Panc1 (cell line): ENCODE results near the gene DIP2C. TPM values are rescaled to one million over a fixed set of nuclear protein-coding genes. Genes with fewer than 3 reads are reported as not detected.

ENCODE experiments used
- ATAC-seq: fragments of 200-7000 bp; cut with Tn5 transposase; 2 replicates; pipeline ENCODE4 v1.9.1; 2020; ENCODE audit warnings: mild to moderate bottlenecking, moderate library complexity
- BruUV-seq: library from RNA; stranded (reverse); fragments of 400-500 nt; replicated peaks from 2 replicates; lab custom pipeline; 2021; lab: Mats Ljungman, UMichigan
- CTCF ChIA-PET: fragments of 300-600 bp; sonication (Branson Sonifier 250); formaldehyde crosslinking; loops from one replicate; lab custom pipeline; 2022; ENCODE audit warnings: antibody characterized with exemption; lab: Charles Lee
- POLR2A ChIA-PET: fragments of 300-600 bp; sonication (Branson Sonifier 250); formaldehyde crosslinking; loops from one replicate; lab custom pipeline; 2022; ENCODE audit warnings: antibody characterized with exemption; lab: Charles Lee
- DNase-seq: peaks from one replicate; pipeline ENCODE4 v3.0.0-alpha.2; 2010; ENCODE audit warnings: low read depth, low spot score
- H3K27ac ChIP-seq: 2 replicates; pipeline ENCODE4 v1.5.1; 2011; ENCODE audit warnings: mild to moderate bottlenecking, low read length, inconsistent platforms
- H3K27me3 ChIP-seq: fragments of 200-500 bp; sonication (Bioruptor generic); 2 replicates; pipeline ENCODE4 v1.6.0; 2014; ENCODE audit warnings: low read length, inconsistent platforms; ENCODE audit not compliant: control insufficient read depth, insufficient read depth
- H3K36me3 ChIP-seq: fragments of 200-500 bp; sonication (Bioruptor generic); 2 replicates; pipeline ENCODE4 v1.5.1; 2014; ENCODE audit warnings: inconsistent platforms, mild to moderate bottlenecking, low read length, moderate library complexity; ENCODE audit not compliant: control insufficient read depth, insufficient read depth
- H3K4me1 ChIP-seq: 2 replicates; pipeline ENCODE4 v1.5.1; 2011; ENCODE audit warnings: inconsistent platforms, mild to moderate bottlenecking, low read length, moderate library complexity; ENCODE audit not compliant: control insufficient read depth, insufficient read depth
- H3K4me3 ChIP-seq, 2 experiments: 2 replicates each; pipeline ENCODE4 v1.5.1; 2011 to 2012; ENCODE audit warnings: low read depth in 2 of 2, low read length in 2 of 2, mild to moderate bottlenecking in 2 of 2, inconsistent platforms in 1 of 2, moderate library complexity in 1 of 2
- H3K9me3 ChIP-seq: fragments of 200-500 bp; sonication (Bioruptor generic); 2 replicates; pipeline ENCODE4 v1.5.1; 2014; ENCODE audit warnings: low read depth, mild to moderate bottlenecking, inconsistent platforms, low read length, moderate library complexity; ENCODE audit not compliant: control insufficient read depth, insufficient read depth
- POLR2AphosphoS5 ChIP-seq: IDR thresholded peaks from 2 replicates; pipeline ENCODE4 v1.6.1; 2012; ENCODE audit warnings: mild to moderate bottlenecking, low read depth, low read length, moderate library complexity
- SIN3A ChIP-seq: IDR thresholded peaks from 2 replicates; pipeline ENCODE4 v1.6.1; 2012; ENCODE audit warnings: low read depth, mild to moderate bottlenecking, low read length, moderate library complexity, borderline replicate concordance; ENCODE audit not compliant: insufficient read depth
- TCF7L2 ChIP-seq: IDR thresholded peaks from 2 replicates; pipeline ENCODE4 v1.6.1; 2011; ENCODE audit warnings: mild to moderate bottlenecking, low read depth, low read length, inconsistent platforms
- in situ Hi-C: cut with HindIII; loops from 2 replicates; pipeline ENCODE4 v1.10.0; 2016; ENCODE audit warnings: low sequenced_read_pairs, low pct_unique_long_range_greater_than_20kb
- intact Hi-C: fragments of 100-400 bp; cut with micrococcal nuclease; formaldehyde crosslinking; loops from one replicate; pipeline ENCODE4 v1.10.0; 2022; ENCODE audit not compliant: unreplicated experiment
- total RNA-seq: library from RNA; stranded (reverse); gene quantifications from one replicate; pipeline ENCODE4 v1.2.1, GENCODE V29; 2021; ENCODE audit not compliant: unreplicated experiment
- TF ChIP-seq, protein P1 (sequence below), 2 experiments: IDR thresholded peaks; 2 replicates each; pipeline ENCODE4 v1.6.1; 2011 to 2012; ENCODE audit warnings: low read depth in 2 of 2, control low read depth in 1 of 2, low read length in 1 of 2, mild to moderate bottlenecking in 1 of 2, moderate library complexity in 1 of 2; ENCODE audit not compliant: insufficient read depth in 1 of 2
- TF ChIP-seq, protein P2 (sequence below): fragments of 450-650 bp; IDR thresholded peaks from 2 replicates; pipeline ENCODE4 v1.5.1; 2017; ENCODE audit warnings: mild to moderate bottlenecking

DIP2C gene
- total RNA-seq, 1 experiment from 2014 or later = 13.2 TPM

DNA sequence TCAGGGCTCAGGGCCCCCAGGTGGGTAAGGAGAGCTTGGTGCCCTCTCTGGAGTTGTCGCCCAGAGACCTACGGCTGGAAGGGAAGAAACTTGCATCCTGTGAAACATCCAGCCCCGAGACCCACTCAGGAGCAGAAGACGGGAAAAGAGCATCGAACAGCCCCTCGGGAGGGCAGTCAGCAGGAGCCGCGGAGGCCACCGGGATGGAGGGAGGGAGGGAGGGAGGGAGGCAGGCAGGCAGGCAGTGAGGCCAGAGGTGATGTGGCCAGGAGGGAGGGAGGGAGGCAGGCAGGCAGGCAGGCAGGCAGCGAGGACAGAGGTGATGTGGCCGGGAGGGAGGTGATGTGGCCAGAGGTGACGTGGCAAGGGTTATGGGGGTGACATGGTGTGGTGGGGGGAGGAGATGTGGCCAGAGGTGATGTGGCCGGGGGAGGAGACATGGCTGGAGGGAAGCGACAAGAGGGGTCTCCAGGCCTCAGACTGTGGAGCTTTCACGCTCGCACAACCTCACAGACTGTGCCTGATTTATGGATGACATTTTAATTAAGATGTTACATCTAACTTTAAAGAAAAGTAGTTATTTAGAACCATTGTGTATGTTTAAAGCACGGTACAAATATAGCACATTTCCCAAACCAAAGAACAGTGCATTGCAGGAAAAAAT is 141.1 kb downstream of the DIP2C start:
- no peak for TF ChIP-seq SIN3A
- no peak for TF ChIP-seq TCF7L2
- TF ChIP-seq, protein P1, sequence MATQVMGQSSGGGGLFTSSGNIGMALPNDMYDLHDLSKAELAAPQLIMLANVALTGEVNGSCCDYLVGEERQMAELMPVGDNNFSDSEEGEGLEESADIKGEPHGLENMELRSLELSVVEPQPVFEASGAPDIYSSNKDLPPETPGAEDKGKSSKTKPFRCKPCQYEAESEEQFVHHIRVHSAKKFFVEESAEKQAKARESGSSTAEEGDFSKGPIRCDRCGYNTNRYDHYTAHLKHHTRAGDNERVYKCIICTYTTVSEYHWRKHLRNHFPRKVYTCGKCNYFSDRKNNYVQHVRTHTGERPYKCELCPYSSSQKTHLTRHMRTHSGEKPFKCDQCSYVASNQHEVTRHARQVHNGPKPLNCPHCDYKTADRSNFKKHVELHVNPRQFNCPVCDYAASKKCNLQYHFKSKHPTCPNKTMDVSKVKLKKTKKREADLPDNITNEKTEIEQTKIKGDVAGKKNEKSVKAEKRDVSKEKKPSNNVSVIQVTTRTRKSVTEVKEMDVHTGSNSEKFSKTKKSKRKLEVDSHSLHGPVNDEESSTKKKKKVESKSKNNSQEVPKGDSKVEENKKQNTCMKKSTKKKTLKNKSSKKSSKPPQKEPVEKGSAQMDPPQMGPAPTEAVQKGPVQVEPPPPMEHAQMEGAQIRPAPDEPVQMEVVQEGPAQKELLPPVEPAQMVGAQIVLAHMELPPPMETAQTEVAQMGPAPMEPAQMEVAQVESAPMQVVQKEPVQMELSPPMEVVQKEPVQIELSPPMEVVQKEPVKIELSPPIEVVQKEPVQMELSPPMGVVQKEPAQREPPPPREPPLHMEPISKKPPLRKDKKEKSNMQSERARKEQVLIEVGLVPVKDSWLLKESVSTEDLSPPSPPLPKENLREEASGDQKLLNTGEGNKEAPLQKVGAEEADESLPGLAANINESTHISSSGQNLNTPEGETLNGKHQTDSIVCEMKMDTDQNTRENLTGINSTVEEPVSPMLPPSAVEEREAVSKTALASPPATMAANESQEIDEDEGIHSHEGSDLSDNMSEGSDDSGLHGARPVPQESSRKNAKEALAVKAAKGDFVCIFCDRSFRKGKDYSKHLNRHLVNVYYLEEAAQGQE (IDR thresholded peaks at IDR 0.05; ENCODE audit: insufficient read depth in 1 of 2, low read depth in 2 of 2, low read length in 1 of 2) = no peak
- TF ChIP-seq, protein P2, sequence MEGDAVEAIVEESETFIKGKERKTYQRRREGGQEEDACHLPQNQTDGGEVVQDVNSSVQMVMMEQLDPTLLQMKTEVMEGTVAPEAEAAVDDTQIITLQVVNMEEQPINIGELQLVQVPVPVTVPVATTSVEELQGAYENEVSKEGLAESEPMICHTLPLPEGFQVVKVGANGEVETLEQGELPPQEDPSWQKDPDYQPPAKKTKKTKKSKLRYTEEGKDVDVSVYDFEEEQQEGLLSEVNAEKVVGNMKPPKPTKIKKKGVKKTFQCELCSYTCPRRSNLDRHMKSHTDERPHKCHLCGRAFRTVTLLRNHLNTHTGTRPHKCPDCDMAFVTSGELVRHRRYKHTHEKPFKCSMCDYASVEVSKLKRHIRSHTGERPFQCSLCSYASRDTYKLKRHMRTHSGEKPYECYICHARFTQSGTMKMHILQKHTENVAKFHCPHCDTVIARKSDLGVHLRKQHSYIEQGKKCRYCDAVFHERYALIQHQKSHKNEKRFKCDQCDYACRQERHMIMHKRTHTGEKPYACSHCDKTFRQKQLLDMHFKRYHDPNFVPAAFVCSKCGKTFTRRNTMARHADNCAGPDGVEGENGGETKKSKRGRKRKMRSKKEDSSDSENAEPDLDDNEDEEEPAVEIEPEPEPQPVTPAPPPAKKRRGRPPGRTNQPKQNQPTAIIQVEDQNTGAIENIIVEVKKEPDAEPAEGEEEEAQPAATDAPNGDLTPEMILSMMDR = no peak
- TF ChIP-seq POLR2AphosphoS5 = no peak
- no peak overlapping the region for H3K4me3 ChIP-seq
- H3K36me3 ChIP-seq = no peaks in the 10 kb centered on the region
- intact Hi-C loops = no loop called here
- ChIA-PET POLR2A (interaction anchor here (0.6 kb wide), 1 partner anchor 445 kb away, joined by 3 read pairs; no protein-coding TSS in a partner anchor), CTCF (no interaction called here)
- DNase-seq = no peak
- no TSS peak for BruUV-seq
- no peaks in the 10 kb centered on the region; the same call in 1 of the 2 replicates for H3K4me1 ChIP-seq
- in situ Hi-C loops = no loop called here
- H3K9me3 ChIP-seq = no peaks in the 10 kb centered on the region
- no peak for ATAC-seq
- H3K27ac ChIP-seq = no peak overlapping the region
- no peaks in the 10 kb centered on the region for H3K27me3 ChIP-seq

- Histone ChIP-seq H3K27ac (no peak overlapping the region), H3K4me1 (no peaks in the 10 kb centered on the region; the same call in 1 of the 2 replicates), H3K9me3 (no peaks in the 10 kb centered on the region), H3K36me3 (no peaks in the 10 kb centered on the region), H3K27me3 (no peaks in the 10 kb centered on the region), H3K4me3 (no peak overlapping the region)
- intact Hi-C loops (no loop called here), in situ Hi-C loops (no loop called here)
- ChIA-PET CTCF (no interaction called here), POLR2A (no interaction called here)
- ATAC-seq (no peak), DNase-seq (no peak)
- no peak for TF ChIP-seq POLR2AphosphoS5
- TF ChIP-seq TCF7L2 = no peak
- no peak for TF ChIP-seq SIN3A
- TF ChIP-seq, protein P2 = no peak
- TF ChIP-seq, protein P1 (IDR thresholded peaks at IDR 0.05; ENCODE audit: insufficient read depth in 1 of 2, low read depth in 2 of 2, low read length in 1 of 2) = no peak
- no TSS peak for BruUV-seq
Measured at GRCh38 chr10:547591-548081, 141.8 kb downstream of the DIP2C start.
